HG02642 (cell line): ENCODE data around the gene KRTAP20-3.

Experiments
- ATAC-seq: cut with Tn5 transposase; IDR thresholded peaks from one replicate; pipeline ENCODE4 v1.9.1; 2021; ENCODE audit warnings: mild to moderate bottlenecking; ENCODE audit not compliant: unreplicated experiment, poor library complexity

The KRTAP20-3 gene

DNA sequence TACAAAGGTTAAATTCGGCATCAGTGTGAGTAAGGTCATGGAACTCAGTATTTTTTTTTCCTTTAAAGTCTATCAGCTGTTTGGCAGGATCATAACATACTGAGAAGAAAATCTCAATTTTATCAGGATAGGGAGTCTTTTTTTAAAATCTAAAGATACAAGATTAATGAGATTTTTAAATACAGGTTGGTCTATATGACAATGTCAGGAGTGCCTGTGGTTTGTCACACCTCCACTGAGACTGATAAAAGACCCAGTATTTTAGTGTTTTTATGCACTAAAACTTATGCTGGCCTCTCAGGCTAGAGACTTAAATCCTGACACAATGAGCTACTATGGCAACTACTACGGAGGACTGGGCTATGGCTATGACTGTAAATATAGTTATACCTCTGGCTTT lies at the start of gene KRTAP20-3:
Gene KRTAP20-3 (plus strand): TSS at position 301 of the 400 bp plus-strand sequence.
- no peak for ATAC-seq

DNA sequence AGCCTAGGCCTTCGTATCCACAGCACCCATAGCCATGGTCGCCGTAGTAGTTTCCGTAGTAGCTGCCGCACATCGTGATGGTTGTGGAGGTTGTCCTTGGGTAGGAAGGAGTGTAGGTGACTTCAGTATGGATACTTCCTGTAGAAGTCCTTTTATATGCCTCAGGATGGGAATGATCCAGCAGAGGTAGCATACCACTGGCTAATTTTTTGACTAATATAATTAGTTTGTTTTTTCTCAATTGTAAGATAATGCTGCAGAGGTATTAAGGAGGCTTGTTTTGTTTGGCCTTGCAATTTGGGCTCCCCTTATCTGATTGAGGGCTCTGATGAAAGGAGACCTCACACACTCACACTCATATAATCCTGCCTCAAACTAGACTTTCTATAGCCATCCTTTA lies 43.9 kb upstream of the KRTAP20-3 start, which contains the start of gene KRTAP6-2:
Gene KRTAP6-2 (minus strand): TSS at position 101 of the 400 bp plus-strand sequence. CDS start 28 bp downstream, at position 73.
- ATAC-seq = no peak

DNA sequence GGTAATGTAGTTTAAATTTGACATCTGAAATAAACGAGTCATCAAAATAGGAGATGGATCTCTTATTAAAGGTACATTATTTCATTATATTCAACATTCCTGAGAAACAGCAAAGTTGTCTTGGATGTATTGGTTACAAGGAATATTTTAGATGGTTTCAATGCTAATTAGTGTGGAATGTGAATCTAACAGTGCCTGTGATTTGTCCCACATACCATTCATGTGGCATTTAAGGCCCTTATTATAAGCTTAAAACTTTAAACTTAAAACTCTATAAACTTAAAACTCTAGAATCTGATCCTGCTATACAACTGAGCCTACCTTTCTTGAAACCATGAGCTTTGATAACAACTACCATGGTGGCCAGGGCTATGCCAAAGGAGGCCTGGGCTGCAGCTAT lies 41.9 kb upstream of the KRTAP20-3 start, which contains the start of gene KRTAP22-1:
Gene KRTAP22-1 (plus strand): TSS at position 301 of the 400 bp plus-strand sequence.
- ATAC-seq = no peak

DNA sequence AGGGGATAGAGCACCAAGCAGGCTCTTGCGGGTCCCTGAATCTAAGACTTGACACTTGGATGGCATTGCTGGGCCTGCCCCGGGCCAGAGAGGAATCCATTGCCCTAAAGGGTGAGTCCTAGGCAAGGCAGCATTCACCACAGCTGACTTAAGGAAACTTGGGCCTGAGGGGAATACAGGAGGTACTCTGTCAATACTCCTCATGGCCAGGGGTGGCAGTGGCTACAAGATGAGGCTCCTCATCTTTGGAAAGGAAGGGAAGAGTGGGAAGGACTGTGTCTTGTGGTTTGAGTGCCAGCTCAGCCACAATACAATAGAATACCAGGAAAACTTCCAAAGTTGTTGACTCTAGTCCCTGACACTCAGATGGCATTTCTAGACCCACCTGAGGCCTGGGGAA lies 36.7 kb upstream of the KRTAP20-3 start:
- ATAC-seq = no peak

DNA sequence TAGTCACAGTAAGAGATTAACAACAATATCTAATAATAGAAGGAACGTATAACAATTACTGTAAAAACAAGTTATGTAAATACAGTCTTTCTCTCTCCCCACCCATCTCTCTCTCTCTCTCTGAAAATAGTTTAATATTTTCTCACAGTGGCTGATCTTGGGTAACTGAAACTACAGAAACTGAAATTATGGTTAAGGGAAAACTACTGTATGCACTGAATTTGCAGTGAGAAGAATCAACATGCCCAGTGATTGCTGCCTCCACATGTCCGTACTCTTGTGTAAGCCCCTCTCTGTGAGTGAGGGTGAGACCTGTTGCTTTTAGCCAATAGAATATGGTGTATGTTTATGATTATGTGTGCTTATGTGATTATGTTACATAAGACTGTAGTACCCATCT lies 30.5 kb upstream of the KRTAP20-3 start:
- no peak for ATAC-seq

DNA sequence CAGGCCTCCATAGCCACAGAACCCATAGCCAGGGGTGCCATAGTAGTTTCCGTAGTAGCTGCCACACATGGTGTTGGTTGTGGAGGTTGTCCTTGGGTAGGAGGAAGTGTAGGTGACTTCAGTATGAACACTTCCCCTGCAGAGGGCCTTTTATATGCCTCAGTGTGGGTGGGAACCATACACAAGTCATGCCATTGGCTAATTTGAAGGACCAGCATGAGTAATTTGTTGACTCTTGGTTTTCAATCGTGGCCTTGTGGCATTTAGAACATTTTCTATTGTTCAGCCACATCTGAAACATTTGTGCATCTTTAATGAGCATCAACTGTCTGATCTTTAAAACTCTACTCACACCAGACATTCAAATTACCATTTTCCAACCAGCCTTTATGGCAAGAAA lies 28.8 kb upstream of the KRTAP20-3 start, which contains the start of gene KRTAP6-1:
Gene KRTAP6-1 (minus strand): TSS at position 95 of the 400 bp plus-strand sequence. CDS start 26 bp downstream, at position 69.
- no peak for ATAC-seq

DNA sequence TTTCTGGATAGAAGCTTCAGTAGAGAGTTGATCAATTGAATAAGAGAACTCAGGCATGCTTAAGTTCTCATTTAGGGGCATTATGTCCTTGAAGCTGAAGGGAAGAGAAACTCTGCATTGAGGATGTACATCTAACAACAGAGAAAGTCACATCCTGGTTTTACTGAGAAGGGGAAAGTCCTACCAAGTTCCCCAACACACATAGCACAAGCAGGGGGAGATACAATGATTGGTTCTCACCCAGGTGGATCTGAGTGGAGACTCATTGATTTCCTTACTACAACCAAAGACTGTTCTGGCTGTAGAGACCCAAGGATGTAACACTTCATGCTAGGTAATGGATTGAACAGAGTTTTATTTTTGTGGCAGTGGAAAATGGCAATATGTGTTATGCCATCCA lies 27.5 kb upstream of the KRTAP20-3 start:
- no peak for ATAC-seq

DNA sequence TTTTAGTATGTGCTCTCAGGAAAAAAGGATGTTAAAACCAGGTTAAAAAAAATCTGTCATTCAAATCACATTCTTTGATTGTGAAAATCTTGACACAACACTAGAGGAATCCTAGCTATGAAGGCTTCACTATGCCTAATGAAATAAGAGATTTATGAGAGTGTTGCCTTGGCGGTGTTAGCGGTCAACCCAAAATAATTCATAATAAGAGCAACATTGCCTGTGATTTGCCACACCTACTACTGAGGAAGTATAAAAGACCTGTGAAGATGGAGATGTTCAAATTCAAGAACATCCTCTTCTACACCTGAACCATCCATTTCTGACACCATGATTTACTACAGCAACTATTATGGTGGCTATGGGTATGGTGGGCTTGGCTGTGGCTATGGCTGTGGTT lies 26.5 kb upstream of the KRTAP20-3 start, which contains the start of gene KRTAP20-1:
Gene KRTAP20-1 (plus strand): TSS at position 301 of the 400 bp plus-strand sequence. CDS start 30 bp downstream, at position 331.
- no peak for ATAC-seq

DNA sequence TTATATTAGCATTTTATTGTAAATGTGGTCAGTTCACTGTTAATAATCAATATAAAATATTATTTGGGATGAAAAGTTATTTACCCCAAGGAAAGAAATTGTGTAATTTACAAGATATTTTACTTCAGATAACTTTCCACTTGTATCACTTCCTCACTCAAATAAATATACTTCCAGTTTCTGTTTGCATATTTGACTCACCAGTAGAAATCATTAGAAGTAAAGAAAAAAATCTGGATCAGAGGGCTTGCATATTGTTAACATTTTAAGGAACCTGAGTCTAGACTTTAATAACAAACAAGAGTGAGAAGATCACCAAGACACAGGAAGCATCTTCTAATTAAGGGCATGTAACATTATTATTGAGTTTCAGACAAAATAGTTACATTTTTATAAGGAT lies 22.6 kb upstream of the KRTAP20-3 start:
- no peak for ATAC-seq

DNA sequence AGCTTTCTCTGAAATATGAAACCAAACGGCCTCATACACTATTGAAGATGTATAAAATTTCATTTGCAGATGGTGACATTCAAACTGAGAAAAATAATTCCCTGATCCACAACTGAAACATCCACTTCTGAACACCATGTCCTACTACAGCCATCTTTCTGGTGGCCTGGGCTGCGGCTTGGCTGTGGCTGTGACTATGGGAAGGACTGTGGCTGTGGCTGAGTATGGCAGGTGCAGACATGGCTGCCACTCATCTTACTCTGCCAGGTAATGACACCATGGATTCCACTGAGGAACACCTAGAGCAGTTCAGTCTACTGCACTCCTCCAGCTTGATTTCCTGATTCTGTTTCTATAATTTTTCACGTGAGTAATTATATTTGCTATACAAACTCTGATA lies 22.1 kb upstream of the KRTAP20-3 start, which contains the start of gene KRTAP20-4:
Gene KRTAP20-4 (plus strand): TSS at position 106 of the 400 bp plus-strand sequence.
- no peak for ATAC-seq

DNA sequence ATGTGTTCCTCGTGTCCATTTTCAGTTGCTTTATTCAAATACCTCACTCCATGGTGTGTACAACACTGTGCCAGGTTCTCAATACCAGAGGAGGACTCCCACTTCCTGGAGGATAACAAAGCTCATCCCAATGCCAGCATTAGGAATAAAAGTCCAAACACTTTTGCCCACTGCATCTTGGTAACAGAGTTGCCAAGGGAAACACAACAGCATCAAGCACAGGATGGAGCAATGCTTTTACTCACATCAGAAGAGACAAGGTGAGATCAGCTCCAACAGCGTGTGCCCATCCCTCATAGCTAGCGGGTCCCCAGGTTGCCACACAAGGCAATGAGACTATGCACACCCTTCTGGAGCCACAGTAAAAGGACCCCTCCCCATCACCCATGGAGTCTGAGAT lies 19.3 kb upstream of the KRTAP20-3 start:
- ATAC-seq = no peak

DNA sequence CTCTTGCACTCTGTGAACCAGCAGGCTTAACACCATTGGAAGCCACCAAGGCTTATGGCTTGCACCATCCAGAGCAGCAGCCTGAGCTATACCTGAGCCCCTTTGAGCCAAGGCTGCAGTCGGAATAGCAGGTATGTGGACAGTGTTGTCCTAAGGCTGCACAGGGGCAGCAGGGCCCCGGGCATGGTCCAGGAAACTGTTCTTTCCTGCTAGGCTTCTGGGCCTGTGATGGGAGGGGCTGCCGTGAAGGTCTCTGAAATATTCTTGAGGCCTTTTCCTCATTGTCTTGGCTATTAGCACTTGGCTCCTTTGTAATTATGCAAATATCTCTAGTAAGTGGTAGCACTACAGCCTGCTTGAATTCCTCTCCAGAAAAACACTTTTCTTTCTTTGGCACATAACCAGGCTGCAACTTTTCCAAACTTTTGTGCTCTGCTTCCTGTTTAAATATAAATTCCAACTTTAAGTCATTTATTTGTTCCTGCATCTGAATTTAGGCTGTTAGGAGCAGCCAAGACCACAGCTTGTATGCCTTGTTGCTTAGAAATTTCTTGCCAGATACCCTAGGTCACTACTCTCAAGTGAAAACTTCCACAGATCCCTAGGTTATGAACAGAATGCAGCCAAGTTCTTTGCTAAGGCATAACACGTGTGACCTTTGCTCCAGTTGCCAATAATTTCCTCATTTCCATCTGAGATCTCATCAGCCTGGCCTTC lies 17.1 kb upstream of the KRTAP20-3 start:
- ATAC-seq = no peak

DNA sequence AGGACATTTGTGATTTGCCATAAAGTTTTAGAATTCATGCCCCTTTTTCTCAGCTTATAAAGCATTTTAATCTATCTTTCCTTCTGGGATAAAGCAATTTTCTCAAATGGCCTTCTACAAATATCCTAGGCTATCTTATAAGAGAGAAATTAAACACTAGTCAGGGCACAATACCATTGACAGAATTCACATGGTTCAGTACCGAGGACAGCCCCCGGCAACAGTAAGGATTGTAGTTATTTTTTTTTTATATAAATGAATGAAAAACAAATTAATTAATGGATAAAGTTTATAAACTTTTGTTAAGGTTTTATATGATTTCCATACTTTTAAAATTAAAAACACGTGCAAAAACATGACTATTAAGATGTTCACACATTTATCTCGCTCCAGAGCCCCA lies 14.6 kb upstream of the KRTAP20-3 start:
- ATAC-seq = no peak

DNA sequence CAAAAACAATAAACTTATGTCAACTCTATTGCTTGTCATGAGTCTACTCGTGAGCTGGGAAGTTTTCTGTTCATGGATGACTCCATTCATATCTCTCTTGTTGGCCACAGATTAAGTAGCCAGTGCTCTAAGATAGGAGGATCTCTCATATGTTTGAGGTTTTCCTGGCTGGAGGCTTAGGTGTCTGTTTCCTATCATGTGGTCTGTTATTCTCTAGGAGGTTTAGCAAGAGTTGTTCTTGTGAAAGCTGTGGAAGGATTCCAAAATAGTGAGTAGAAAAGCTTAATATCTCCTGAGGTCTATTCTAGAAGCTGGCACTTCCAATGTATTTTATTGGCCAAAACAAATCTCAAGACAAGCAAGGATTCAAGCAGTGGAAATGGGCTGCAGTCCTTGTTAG lies 13.5 kb upstream of the KRTAP20-3 start:
- ATAC-seq = no peak

DNA sequence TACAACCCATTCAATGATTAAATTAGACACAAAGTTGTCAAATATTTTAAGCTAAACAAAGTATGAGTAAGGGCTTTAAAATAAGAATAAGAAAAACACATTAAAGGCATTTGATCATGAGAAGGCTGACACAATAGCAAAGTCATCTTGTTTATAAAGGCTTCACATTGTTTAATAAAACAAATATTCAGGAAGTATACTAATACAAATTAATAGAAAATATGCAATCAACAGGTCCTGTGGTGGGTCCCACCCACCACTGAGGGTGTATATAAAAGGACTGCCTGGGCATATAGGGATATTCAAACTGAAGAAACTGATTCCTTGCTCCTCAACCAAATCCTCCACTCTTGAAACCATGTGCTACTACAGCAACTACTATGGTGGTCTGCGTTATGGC lies 7.8 kb upstream of the KRTAP20-3 start, which contains the start of gene KRTAP20-2:
Gene KRTAP20-2 (plus strand): TSS at position 301 of the 400 bp plus-strand sequence. CDS start 58 bp downstream, at position 359.
- no peak for ATAC-seq

DNA sequence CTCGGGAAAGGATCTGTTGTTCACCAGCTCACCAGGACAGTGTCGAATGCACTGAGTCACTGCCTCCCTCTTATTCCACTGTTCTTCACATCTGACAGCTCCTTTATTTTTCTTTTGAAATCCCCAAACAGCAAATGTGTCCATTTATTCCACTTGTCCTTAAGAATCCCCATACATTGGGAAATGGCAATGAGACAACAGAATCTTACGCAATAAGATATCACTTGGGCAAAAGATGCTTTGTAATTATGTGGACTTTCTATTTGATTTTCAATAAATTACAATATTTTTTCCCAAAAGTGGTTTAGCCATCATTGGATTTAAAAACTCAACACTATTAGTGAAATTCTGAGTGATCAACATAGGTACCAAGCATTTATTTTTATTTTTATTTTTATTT lies 4.0 kb upstream of the KRTAP20-3 start:
- no peak for ATAC-seq

DNA sequence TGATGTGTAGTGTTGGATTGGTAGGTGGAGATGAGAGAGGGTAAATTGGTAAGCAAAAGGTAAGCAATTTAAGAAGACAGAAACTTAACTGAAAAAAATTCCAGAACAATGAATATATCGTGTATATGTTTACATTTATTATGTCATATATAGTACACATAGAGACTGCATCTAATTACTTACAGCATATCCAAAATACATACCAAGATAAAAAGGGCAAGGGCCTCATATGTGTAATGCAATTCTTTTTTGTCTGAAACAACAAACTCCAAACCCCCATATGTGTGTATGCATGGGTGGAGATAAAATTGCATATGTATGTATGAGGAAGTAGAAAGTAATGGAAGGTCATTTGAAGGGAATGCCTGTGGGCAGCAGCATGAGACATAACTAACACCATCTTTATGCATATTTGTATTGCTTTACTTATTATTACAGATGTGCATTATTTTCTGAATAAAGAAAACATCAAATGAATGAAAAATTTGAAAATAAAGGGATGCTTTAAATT lies 4.3 kb downstream of the KRTAP20-3 start:
- ATAC-seq = no peak

DNA sequence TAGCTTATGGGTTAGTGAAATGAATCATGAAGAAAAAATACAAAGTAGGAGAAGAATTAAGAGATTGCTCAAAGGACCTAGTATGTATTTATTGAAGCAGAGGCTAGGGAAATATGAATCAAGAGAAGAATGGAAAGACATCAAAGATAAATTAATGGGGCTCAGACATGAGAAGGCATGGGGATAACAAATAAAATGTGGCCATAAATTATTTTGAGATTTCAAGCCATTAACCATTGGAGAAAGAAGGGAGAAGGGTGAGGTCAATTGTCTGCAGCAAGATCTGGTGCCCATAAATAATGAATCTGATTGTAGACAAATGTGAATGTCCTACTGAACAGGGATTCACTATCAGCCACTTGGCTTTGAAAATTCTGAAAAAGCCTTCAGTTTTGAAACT lies 10.2 kb downstream of the KRTAP20-3 start:
- no peak for ATAC-seq

DNA sequence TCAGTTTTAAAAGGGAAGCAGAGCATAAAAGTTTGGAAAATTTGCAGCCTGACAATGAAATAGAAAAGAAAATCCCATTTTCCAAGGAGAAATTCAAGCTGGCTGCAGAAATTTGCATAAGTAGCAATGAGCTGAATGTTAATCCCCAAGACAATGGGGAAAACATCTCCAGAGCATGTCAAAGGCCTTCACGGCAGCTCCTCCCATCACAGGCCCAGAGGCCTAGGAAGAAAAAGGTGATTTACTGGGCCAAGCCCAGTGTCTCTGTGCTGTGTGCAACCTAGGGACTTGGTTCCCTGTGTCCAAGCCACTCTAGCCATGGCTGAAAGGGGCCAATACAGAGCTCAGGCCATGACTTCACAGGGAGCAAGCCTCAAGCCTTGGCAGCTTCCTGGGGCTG lies 26.1 kb downstream of the KRTAP20-3 start:
- no peak for ATAC-seq

DNA sequence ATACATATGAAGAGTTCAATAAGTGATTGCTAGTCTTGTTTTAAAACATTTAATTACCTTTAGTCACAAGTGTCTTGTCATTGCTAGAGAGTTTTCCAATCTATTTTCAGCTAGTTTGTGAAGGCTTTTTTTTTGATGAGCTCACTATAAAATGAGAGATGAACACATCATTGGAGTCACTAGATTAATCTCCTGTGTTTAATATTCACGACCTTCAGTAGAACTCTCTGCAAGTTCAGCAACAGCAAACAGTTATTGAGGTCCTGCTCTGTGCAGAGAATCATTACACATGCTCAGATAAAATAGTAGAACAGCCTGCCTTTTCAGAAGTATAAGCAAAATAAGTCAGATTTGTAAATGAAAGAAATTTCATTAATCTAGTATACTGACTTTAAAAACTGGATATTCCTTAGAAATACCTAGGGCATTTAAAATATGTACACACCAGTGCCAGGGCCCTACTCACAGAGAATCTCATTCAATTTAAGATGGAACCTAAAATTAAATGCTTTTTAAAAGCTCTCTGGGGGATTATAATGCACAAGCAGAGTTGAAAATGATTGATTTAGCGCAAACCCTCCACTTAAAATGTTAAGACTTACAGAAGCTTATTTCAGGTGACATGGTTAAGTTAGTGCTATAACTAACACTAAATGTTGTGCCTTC lies 30.5 kb downstream of the KRTAP20-3 start:
- ATAC-seq = no peak

DNA sequence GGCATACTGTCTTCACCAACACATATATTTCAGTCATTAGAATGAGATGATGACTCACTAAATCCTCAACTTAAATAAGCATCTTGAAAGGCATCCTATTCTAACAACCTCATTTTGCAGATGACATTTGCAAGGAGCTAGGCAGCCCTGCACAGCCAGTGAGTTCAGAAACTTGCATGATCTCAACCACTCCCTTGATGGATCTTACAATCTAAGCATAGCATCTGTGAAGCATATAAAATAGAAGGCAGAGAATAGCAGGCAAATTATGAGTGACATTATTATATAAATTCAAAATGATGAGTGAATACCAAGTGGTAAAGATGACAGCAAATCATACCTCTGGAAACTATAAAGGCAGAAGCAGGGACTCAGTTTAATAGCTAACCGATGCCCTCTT lies 31.6 kb downstream of the KRTAP20-3 start:
- ATAC-seq = no peak
